Heart right ventricle (tissue), 16 donors: ENCODE data around the gene RHOF. TPM values are rescaled to one million over a fixed set of nuclear protein-coding genes. Genes with fewer than 3 reads are reported as not detected.
A peak's percentile ranks its signal among the peaks of the same experiment; 100 is the strongest.
"Not testable (repeated sequence)": the region's sequence is repeated elsewhere in the genome, so short reads cannot be mapped to it uniquely, and the experiment has no call there.

Experiments used
- ATAC-seq, 8 donors: fragments of 200-7000 bp; cut with Tn5 transposase; one replicate each; pipeline ENCODE4 v1.9.1; 2020; ENCODE audit warnings: mild to moderate bottlenecking in 8 of 8, moderate library complexity in 8 of 8, moderate number of reproducible peaks in 1 of 8
- DNase-seq, 2 donors: peaks; one replicate each; pipeline ENCODE4 v3.0.0-alpha.2; 2020
- H3K27ac ChIP-seq, 10 donors: fragments of 200-600 bp; sonication (generic) in 2 of 10; one replicate each; pipeline versions ENCODE4 v1.5.0 to v1.8.0; 2020 to 2022; ENCODE audit warnings: mild to moderate bottlenecking in 3 of 10
- H3K27me3 ChIP-seq, 7 donors: fragments of 200-600 bp; one replicate each; pipeline ENCODE4 v1.8.0; 2021 to 2022; ENCODE audit warnings: mild to moderate bottlenecking in 2 of 7
- H3K36me3 ChIP-seq, 9 donors: fragments of 200-600 bp; sonication (generic) in 1 of 9; one replicate each; pipeline versions ENCODE4 v1.5.0 to v1.8.0; 2020 to 2022; ENCODE audit warnings: mild to moderate bottlenecking in 2 of 9
- H3K4me1 ChIP-seq, 9 donors: fragments of 200-600 bp; sonication (generic) in 1 of 9; one replicate each; pipeline versions ENCODE4 v1.5.0 to v1.8.0; 2020 to 2022; ENCODE audit warnings: mild to moderate bottlenecking in 4 of 9
- H3K4me3 ChIP-seq, 10 donors: fragments of 200-600 bp; sonication (generic) in 2 of 10; one replicate each; pipeline versions ENCODE4 v1.5.0 to v1.8.0; 2020 to 2022; ENCODE audit warnings: mild to moderate bottlenecking in 7 of 10, moderate library complexity in 2 of 10
- H3K9me3 ChIP-seq, 11 donors: fragments of 200-600 bp in 10 of 11; sonication (generic) in 2 of 11; one replicate each; pipeline versions ENCODE4 v1.5.0 to v1.8.0; 2013 to 2022; ENCODE audit warnings: mild to moderate bottlenecking in 2 of 11, control low read depth in 1 of 11, moderate library complexity in 1 of 11
- WGBS, 2 donors: extraction: QIAGEN DNeasy Blood & Tissue Kit; methylation state at CpG; one replicate each; pipeline ENCODE4 v1.1.7; 2013; ENCODE audit warnings: inconsistent platforms in 1 of 2; 5-methylcytosine and 5-hydroxymethylcytosine counted together
- intact Hi-C, 10 donors: fragments of 100-400 bp; cut with DNase I; formaldehyde crosslinking; loops; one replicate each; pipeline versions ENCODE4 v1.11.1 to v1.14.2; 2022
- polyA plus RNA-seq, 2 donors: library from polyadenylated mRNA; stranded (reverse); fragments of 200-250 nt; gene quantifications; one replicate each; pipeline ENCODE4 v1.2.3, GENCODE V29; 2013
- total RNA-seq, 10 donors: library from RNA; stranded (reverse); fragmentation: NEBNext Ultra II Directional in 3 of 10; extraction: Animal tissue kit (Norgen Biotek cat#: 25700) in 3 of 10; gene quantifications; one replicate each; pipeline versions ENCODE4 v1.2.1 to v1.2.4, GENCODE V29; 2021 to 2023
- TF ChIP-seq, protein P1 (sequence below), 9 donors: fragments of 200-600 bp; sonication (generic) in 2 of 9; IDR thresholded peaks; one replicate each; pipeline versions ENCODE4 v1.5.0 to v1.8.0; 2021 to 2022; ENCODE audit warnings: antibody characterized with exemption in 9 of 9, mild to moderate bottlenecking in 5 of 9, moderate library complexity in 1 of 9
- donor health status: Arrhythmogenic right ventricular cardiomyopathy.
- donor health status: ischemic (EF 13 %, LVEDD 7.1; RV severe dilation, severe dysfunction).
- donor health status: healthy with polysubstance abuse.
- donor health status: DM: no; HTN: yes; CAD: no.
- donor health status: DM: no; HTN: no; CAD: no.
- donor health status: ischemic (EF 25% LVEDD 6.9; RV normal size, moderate dysfunction).
- donor health status: ischemic (EF 25% LVEDD 5.7; RV mildly dilated, moderate dysfunction).
- donor health status: healthy.
- donor health status: DM: yes; HTN: yes; CAD: no.
- donor health status: Ischemic cardiomyopathy.
- donor health status: ischemic (EF 35%, LVEDD 5.7; RV mildly dilated, moderate dysfunction).
- donor health status: nonischemic (EF 11% LVEDD 7.7; RV severe dilation, severe dysfunction).
- donor health status: DM: yes; HTN: yes; CAD: no.
- donor health status: PGD.
- donor health status: ischemic (EF 29% LVEDD 5.4; RV normal size, mild dysfunction).
- donor health status: nonischemic (EF 23%, LVEDD 6.1; RV moderate dilation, normal function).

RHOF gene
- total and polyA plus RNA-seq, 12 donors = 16.5 to 45.6 (median 24.7) TPM

DNA sequence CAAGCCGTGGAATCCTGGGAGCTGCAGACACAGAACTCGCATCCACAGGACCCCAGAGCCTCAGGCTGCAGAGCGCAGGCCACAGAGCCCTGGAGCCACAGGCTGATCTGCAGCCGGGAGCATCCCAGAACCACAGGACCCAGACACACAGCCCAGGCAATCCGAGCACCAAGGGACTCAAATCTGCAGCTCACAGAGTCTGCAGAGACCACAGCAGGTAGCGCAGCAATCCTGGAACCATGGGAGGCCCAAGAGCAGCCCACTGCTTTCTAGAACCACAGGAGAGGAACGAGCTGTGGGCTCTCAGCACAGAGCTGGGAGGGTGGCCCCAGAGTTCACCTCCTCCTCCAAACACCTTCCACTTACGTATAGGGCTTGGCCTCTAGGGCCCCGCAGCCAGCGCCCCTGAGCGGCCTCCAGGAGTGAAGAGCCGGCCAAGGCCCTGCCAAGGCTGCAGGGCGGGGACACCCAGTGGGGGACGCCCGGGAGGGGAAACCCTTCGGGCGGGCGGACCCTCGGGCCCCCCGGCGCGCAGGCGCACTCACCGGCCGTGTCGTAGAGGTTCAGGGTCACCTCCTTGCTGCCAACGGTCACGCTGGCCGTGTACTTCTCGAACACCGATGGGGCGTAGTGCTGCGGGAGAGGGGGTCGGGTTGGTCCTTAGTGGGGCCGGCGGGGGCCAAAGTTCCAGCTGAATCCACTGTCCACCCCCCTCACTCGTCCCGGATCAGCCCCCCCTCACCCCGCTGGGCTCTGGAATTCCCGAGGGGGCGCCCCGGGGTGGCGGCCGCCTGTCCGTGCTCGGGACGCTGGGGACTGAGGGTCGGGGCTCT lies 665 bp downstream of the RHOF start:
- peak in 2 of 8 donors; percentile 2 to 7 for ATAC-seq
- H3K36me3 ChIP-seq = peaks cover 0 to 21% (median 7%) of the 10 kb centered on the region in 9 donors
- TF ChIP-seq, protein P1, sequence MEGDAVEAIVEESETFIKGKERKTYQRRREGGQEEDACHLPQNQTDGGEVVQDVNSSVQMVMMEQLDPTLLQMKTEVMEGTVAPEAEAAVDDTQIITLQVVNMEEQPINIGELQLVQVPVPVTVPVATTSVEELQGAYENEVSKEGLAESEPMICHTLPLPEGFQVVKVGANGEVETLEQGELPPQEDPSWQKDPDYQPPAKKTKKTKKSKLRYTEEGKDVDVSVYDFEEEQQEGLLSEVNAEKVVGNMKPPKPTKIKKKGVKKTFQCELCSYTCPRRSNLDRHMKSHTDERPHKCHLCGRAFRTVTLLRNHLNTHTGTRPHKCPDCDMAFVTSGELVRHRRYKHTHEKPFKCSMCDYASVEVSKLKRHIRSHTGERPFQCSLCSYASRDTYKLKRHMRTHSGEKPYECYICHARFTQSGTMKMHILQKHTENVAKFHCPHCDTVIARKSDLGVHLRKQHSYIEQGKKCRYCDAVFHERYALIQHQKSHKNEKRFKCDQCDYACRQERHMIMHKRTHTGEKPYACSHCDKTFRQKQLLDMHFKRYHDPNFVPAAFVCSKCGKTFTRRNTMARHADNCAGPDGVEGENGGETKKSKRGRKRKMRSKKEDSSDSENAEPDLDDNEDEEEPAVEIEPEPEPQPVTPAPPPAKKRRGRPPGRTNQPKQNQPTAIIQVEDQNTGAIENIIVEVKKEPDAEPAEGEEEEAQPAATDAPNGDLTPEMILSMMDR (IDR thresholded peaks at IDR 0.05) = no peak
- DNase-seq = peak in 1 of 2 donors; percentile 68
- no peaks in the 10 kb centered on the region for H3K27me3 ChIP-seq
- no peaks in the 10 kb centered on the region for H3K9me3 ChIP-seq
- peaks cover 30 to 87% (median 69%) of the 10 kb centered on the region in 9 donors for H3K4me1 ChIP-seq
- H3K27ac ChIP-seq = peak overlapping the region; percentile 24 to 100 (median 100)
- intact Hi-C loops = loop anchor here in 7 of 10 donors (2.0 to 5.0 kb wide), 2 partner anchors 16 to 96 kb away; no protein-coding TSS in a partner anchor
- WGBS, 2 donors = 36 to 37% methylated on average over 46 to 48 of the region's 48 CpGs
- H3K4me3 ChIP-seq = peak overlapping the region; percentile 32 to 72 (median 58)

DNA sequence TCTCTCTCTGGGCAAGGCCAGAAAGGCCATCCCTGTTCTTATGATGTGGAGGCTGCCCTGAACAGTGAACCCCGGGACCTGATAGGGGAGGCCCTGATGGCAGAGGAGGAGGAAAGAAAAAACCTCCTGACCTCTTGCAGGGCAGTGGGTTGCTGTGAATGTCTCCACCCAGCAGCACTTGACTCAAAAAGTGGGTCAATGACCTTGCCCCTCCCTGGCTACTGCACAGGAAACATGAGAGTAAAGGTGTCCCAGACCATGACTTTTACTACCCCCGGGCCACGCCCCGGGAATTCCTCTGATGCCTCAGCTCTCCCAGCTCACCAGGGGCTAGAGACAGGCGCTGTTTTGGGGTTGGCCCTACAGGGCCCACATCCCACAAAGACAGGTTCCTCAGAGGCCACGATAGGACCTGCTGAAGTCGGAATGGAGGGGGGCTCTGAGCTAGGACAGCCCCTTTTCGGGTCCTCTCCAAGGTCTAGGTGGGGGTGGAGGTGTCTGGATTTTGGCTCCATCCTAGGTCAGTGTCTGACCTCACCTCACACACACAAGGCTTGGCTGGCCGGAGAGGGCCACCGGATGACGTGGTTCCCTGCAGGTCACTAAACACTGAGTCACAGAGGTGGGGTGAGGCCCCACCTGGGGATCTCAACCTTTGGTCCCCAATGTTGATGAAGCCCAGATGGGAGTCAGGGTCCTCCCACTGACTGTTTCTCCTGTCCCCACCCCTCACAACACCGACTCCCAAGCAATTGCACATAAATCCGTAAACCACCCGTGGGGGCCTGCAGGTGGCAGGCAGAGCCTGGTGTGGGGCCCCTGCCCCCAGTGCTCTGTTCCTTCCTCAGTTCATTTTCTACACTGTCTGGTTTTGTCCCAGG lies 1.6 kb downstream of the RHOF start:
- H3K4me1 ChIP-seq = peaks cover 24 to 86% (median 60%) of the 10 kb centered on the region in 9 donors
- peak overlapping the region in 4 of 10 donors; percentile 44 to 72 (median 61) for H3K4me3 ChIP-seq
- intact Hi-C loops = loop anchor here in 7 of 10 donors (2.0 to 5.0 kb wide), 2 partner anchors 15 to 95 kb away; no protein-coding TSS in a partner anchor
- 79 to 81% methylated on average over 14 of the region's 14 CpGs for WGBS, 2 donors
- no peak for ATAC-seq
- no peaks in the 10 kb centered on the region for H3K27me3 ChIP-seq
- peak overlapping the region in 6 of 10 donors; percentile 68 to 100 (median 100) for H3K27ac ChIP-seq
- no peak for DNase-seq
- no peaks in the 10 kb centered on the region for H3K9me3 ChIP-seq
- TF ChIP-seq, protein P1 (IDR thresholded peaks at IDR 0.05) = no peak
- peaks cover 0 to 16% (median 7%) of the 10 kb centered on the region in 9 donors for H3K36me3 ChIP-seq

DNA sequence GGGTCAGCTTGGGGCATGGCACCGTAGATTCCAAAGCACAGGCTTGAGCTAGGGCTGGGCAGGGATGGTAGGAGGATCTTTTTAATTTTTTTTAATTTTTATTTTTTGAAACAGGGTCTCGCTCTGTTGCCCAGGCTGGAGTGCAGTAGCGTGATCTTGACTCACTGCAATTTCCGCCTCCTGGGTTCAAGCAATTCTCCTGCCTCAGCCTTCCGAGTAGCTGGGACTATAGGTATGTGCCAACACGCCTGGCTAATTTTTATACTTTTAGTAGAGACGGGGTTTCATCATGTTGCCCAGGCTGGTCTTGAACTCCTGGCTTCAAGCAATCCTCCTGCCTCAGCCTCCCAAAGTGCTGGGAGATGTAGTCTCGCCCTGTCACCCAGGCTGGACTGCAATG lies 2.7 kb downstream of the RHOF start:
- 94 to 97% methylated on average over 8 of the region's 8 CpGs for WGBS, 2 donors

DNA sequence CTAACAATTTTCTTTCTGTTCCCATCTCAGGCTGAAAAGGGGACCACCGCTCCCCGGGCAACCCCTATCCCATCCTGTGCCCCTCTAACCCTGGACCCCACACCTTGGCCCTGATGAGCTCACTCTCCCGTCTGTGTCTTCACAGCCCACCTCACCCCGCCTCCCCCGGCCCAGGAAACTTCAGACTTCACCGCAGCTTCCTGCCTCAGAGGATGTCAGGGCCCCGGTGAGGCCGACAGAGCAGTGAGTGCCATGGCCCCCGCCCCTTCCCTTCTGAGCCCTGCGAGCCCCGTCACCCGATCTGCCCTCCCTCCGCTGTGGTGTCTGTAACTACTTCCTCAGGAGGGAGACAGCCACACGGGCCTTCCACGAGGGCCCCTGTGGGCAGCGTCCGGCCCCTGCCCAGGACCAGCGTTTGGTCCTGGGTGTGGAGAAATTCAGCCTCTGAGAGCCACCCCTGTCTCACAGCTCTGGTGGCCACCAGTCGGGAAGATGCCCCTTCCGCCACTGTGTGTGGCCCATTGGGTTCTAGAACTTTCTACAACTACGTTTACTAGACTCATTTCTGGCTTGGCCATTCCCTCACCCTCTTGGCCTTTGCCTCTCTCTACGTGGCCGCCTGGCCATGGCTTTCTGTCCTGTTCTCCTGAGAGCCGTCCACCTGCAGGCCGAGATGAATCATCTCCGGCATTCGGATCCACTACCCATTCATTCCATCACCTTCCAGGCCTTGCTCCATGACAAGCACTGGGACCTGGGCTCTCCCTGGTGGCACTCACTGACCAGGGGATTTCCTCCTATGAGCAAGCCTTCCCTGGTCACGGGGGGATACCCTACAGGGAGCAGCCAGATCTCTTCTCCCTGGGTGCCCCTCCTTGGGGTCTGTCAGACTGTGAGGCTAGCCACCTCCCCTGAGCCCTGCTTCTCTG lies 3.4 kb downstream of the RHOF start:
- intact Hi-C loops = loop anchor here in 7 of 10 donors (5.0 kb wide), 1 partner anchor 93 kb away; no protein-coding TSS in a partner anchor
- 59 to 62% methylated on average over 28 of the region's 28 CpGs for WGBS, 2 donors
- Histone ChIP-seq H3K27ac (peak overlapping the region; percentile 17 to 100 (median 80)), H3K4me3 (peak overlapping the region in 2 of 10 donors; percentile 19 to 72), H3K27me3 (no peaks in the 10 kb centered on the region), H3K4me1 (peaks cover 10 to 78% (median 42%) of the 10 kb centered on the region in 9 donors), H3K36me3 (no peaks in the 10 kb centered on the region), H3K9me3 (no peaks in the 10 kb centered on the region)
- DNase-seq = peak; percentile 66 to 69
- TF ChIP-seq, protein P1 (IDR thresholded peaks at IDR 0.05) = peak in 1 of 9 donors; percentile 6
- peak in 6 of 8 donors; percentile 4 to 64 (median 36) for ATAC-seq

More for the DNA sequence above, 2.7 kb downstream of the RHOF start:
- not testable (repeated sequence) for H3K9me3 ChIP-seq, H3K27me3 ChIP-seq, H3K36me3 ChIP-seq, ATAC-seq, DNase-seq
- peak overlapping the region in 5 of 10 donors; percentile 77 to 100 (median 86) for H3K27ac ChIP-seq
- intact Hi-C loops = loop anchor here in 7 of 10 donors (5.0 kb wide), 1 partner anchor 93 kb away; no protein-coding TSS in a partner anchor
- H3K4me3 ChIP-seq = peak overlapping the region in 1 of 10 donors; percentile 72
- peaks cover 16 to 83% (median 49%) of the 10 kb centered on the region in 9 donors for H3K4me1 ChIP-seq
